Stimulated activated CD4-positive, alpha-beta T cell treated with anti-CD3 and anti-CD28 coated beads, Interleukin-1b, Interleukin-23, amount 100 ng/mL, for 24 hours (primary cell): ENCODE data around the gene GALNT15.

ENCODE experiments used
- DNase-seq, 4 experiments: peaks; one replicate each; pipeline ENCODE4 v3.0.0-alpha.2; 2020; ENCODE audit warnings: low read depth in 4 of 4, low spot score in 1 of 4

GALNT15 gene

GRCh38 chr3:16174389-16174788 is at the start of gene GALNT15:
GALNT15 (plus strand) TSS chr3:16174680; CDS start chr3:16175152, 472 bp downstream.
- DNase-seq, result no peak

GRCh38 chr3:16126634-16127033 is 47.8 kb upstream of the GALNT15 start:
- no peak for DNase-seq

- no peak for DNase-seq
Observed at GRCh38 chr3:16127249-16127648, 47.2 kb upstream of the GALNT15 start.

- no peak for DNase-seq
Observed at GRCh38 chr3:16130066-16130465, 44.4 kb upstream of the GALNT15 start.

GRCh38 chr3:16132190-16132589 is 42.3 kb upstream of the GALNT15 start:
- no peak for DNase-seq

- no peak for DNase-seq
Observed at GRCh38 chr3:16132928-16133327, 41.6 kb upstream of the GALNT15 start.

- no peak for DNase-seq
Observed at GRCh38 chr3:16134173-16134928, 40.1 kb upstream of the GALNT15 start.

- no peak for DNase-seq
Observed at GRCh38 chr3:16136055-16136454, 38.4 kb upstream of the GALNT15 start.

- no peak for DNase-seq
Observed at GRCh38 chr3:16137044-16137443, 37.4 kb upstream of the GALNT15 start.

GRCh38 chr3:16137977-16138376 is 36.5 kb upstream of the GALNT15 start:
- DNase-seq, result no peak

- DNase-seq, result no peak
Observed at GRCh38 chr3:16140116-16140893, 34.2 kb upstream of the GALNT15 start.

- no peak for DNase-seq
Observed at GRCh38 chr3:16140894-16141285, 33.6 kb upstream of the GALNT15 start.

- DNase-seq, result no peak
Observed at GRCh38 chr3:16142350-16143025, 32.0 kb upstream of the GALNT15 start.

GRCh38 chr3:16143861-16144447 is 30.5 kb upstream of the GALNT15 start:
- no peak for DNase-seq

GRCh38 chr3:16145176-16145575 is 29.3 kb upstream of the GALNT15 start:
- DNase-seq, result no peak

- DNase-seq, result no peak
Observed at GRCh38 chr3:16146015-16146730, 28.3 kb upstream of the GALNT15 start.

- no peak for DNase-seq
Observed at GRCh38 chr3:16147220-16147994, 27.1 kb upstream of the GALNT15 start.

- DNase-seq, result no peak
Observed at GRCh38 chr3:16148213-16148612, 26.3 kb upstream of the GALNT15 start.

- DNase-seq, result no peak
Observed at GRCh38 chr3:16148783-16149182, 25.7 kb upstream of the GALNT15 start.

GRCh38 chr3:16150285-16150684 is 24.2 kb upstream of the GALNT15 start:
- no peak for DNase-seq
